Suprapubic skin (tissue), 4 donors: ENCODE measurements around the gene UCN3. TPM values are rescaled to one million over a fixed set of nuclear protein-coding genes. Genes with fewer than 3 reads are reported as not detected.

Source experiments
- DNase-seq, 2 donors: peaks; one replicate each; pipeline ENCODE4 v3.0.0-alpha.2; 2019; ENCODE audit warnings: low spot score in 2 of 2
- H3K27ac ChIP-seq: fragments of 200-600 bp; sonication (generic); one replicate; pipeline ENCODE4 v1.5.1; 2019
- H3K27me3 ChIP-seq: fragments of 200-600 bp; sonication (generic); one replicate; pipeline ENCODE4 v1.5.1; 2019
- H3K36me3 ChIP-seq: fragments of 200-600 bp; sonication (generic); one replicate; pipeline ENCODE4 v1.5.1; 2019
- H3K4me1 ChIP-seq: fragments of 200-600 bp; sonication (generic); one replicate; pipeline ENCODE4 v1.5.1; 2019
- H3K4me3 ChIP-seq: fragments of 200-600 bp; sonication (generic); one replicate; pipeline ENCODE4 v1.5.1; 2019; ENCODE audit warnings: mild to moderate bottlenecking
- H3K9me3 ChIP-seq: fragments of 200-600 bp; sonication (generic); one replicate; pipeline ENCODE4 v1.5.1; 2019
- EP300 ChIP-seq: sonication (generic); formaldehyde crosslinking; IDR thresholded peaks from one replicate; pipeline ENCODE4 v1.6.1; 2017; ENCODE audit warnings: antibody characterized with exemption
- POLR2A ChIP-seq, 2 donors: fragments of 450-650 bp; IDR thresholded peaks; one replicate each; pipeline ENCODE4 v1.6.1; 2017; ENCODE audit warnings: antibody characterized with exemption in 2 of 2, mild to moderate bottlenecking in 2 of 2, moderate library complexity in 2 of 2
- POLR2AphosphoS5 ChIP-seq, 3 donors: sonication (generic); formaldehyde crosslinking; IDR thresholded peaks; one replicate each; pipeline ENCODE4 v1.6.1; 2017; ENCODE audit warnings: antibody characterized with exemption in 3 of 3
- WGBS: methylation state at CpG from one replicate; pipeline ENCODE4 v1.1.5; 2018; 5-methylcytosine and 5-hydroxymethylcytosine counted together
- total RNA-seq, 4 donors: library from RNA; depleted of rRNA; stranded (reverse); fragments of >200 nt; gene quantifications; one replicate each; pipeline ENCODE4 v1.1.0, GENCODE V29; 2016
- TF ChIP-seq, protein P1 (sequence below), 2 donors: fragments of 200-600 bp in 1 of 2; fragments of 450-650 bp in 1 of 2; sonication (generic) in 1 of 2; IDR thresholded peaks; one replicate each; pipeline ENCODE4 v1.5.1; 2016 to 2019; ENCODE audit warnings: antibody characterized with exemption in 2 of 2, mild to moderate bottlenecking in 1 of 2, moderate library complexity in 1 of 2

The UCN3 gene
- total RNA-seq, 4 donors from 2014 or later: not detected

DNA sequence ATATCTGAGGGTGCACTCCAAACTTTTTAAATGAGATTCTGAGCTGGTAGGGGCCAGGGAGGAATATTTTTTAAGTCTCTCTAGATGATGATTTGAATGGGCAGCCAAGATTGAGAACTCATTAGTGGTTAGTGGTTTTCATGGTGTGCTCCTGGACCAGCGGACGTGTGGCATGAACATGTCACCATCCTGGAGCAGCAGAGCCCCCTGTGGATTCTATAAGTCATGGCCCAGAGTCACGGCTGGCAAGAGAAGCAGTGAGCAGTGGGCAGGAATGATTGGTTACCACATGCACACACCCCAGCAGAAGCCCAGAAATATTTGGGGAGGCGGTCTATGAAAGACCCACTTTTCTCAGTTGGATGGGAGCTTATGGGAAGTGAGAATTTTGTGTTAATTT is 21.2 kb upstream of the UCN3 start:
- 78% methylated on average over 4 of the region's 4 CpGs for WGBS

DNA sequence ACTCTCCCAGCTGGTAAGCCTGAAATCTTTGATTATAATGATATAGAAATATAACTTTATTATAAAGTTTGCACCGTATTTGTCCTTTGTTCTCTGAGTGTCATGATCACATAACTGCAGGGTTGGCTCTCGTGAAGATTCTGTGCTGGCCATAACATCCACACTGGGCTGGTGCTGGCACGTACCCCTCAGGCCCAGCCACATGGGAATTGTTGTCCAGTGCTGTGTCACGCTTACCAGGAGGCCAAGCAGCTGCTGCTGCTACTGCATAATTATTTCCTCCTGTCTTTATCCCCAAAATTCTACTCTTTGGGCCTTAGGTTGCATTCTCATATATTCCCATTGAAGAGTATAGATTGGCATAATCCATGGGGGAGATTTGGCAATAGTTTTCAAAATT is 20.8 kb upstream of the UCN3 start:
- H3K27me3 ChIP-seq: no peaks in the 10 kb centered on the region
- H3K27ac ChIP-seq: no peak overlapping the region
- no peak for DNase-seq
- TF ChIP-seq POLR2A (IDR thresholded peaks at IDR 0.05) (no peak), POLR2AphosphoS5 (IDR thresholded peaks at IDR 0.05) (no peak)
- H3K4me3 ChIP-seq: no peak overlapping the region
- H3K36me3 ChIP-seq: no peaks in the 10 kb centered on the region
- WGBS: 78% methylated on average over 4 of the region's 4 CpGs
- H3K4me1 ChIP-seq: no peaks in the 10 kb centered on the region
- no peaks in the 10 kb centered on the region for H3K9me3 ChIP-seq

More for the DNA sequence above, 21.2 kb upstream of the UCN3 start:
- Histone ChIP-seq H3K27me3 (no peaks in the 10 kb centered on the region), H3K27ac (no peak overlapping the region), H3K4me3 (no peak overlapping the region), H3K4me1 (no peaks in the 10 kb centered on the region), H3K9me3 (no peaks in the 10 kb centered on the region), H3K36me3 (no peaks in the 10 kb centered on the region)
- DNase-seq: no peak
- TF ChIP-seq POLR2A (IDR thresholded peaks at IDR 0.05) (no peak), POLR2AphosphoS5 (IDR thresholded peaks at IDR 0.05) (no peak), EP300 (no peak)
- TF ChIP-seq, protein P1, sequence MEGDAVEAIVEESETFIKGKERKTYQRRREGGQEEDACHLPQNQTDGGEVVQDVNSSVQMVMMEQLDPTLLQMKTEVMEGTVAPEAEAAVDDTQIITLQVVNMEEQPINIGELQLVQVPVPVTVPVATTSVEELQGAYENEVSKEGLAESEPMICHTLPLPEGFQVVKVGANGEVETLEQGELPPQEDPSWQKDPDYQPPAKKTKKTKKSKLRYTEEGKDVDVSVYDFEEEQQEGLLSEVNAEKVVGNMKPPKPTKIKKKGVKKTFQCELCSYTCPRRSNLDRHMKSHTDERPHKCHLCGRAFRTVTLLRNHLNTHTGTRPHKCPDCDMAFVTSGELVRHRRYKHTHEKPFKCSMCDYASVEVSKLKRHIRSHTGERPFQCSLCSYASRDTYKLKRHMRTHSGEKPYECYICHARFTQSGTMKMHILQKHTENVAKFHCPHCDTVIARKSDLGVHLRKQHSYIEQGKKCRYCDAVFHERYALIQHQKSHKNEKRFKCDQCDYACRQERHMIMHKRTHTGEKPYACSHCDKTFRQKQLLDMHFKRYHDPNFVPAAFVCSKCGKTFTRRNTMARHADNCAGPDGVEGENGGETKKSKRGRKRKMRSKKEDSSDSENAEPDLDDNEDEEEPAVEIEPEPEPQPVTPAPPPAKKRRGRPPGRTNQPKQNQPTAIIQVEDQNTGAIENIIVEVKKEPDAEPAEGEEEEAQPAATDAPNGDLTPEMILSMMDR (IDR thresholded peaks at IDR 0.05): no peak

DNA sequence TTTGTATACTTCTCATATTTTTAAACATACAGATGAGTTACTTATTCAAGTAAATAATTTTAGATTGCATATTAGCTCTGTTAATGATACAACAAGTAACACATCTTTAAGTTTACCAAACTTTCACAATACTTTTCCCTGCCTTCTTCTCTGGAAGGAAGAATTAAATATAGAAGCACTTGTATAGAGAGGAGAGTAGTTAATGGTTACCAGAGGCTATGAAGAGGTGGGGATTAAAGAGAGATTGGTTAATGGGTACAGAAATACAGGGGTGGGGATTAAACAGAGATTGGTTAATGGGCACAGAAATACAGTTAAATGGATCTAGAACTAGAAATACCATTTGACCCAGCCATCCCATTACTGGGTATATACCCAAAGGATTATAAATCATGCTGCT is 20.0 kb upstream of the UCN3 start:
- DNase-seq: no peak
- H3K36me3 ChIP-seq: no peaks in the 10 kb centered on the region
- H3K4me1 ChIP-seq: no peaks in the 10 kb centered on the region
- no peak overlapping the region for H3K4me3 ChIP-seq
- TF ChIP-seq EP300: no peak
- TF ChIP-seq POLR2AphosphoS5 (IDR thresholded peaks at IDR 0.05): no peak
- TF ChIP-seq, protein P1 (IDR thresholded peaks at IDR 0.05): no peak
- TF ChIP-seq POLR2A (IDR thresholded peaks at IDR 0.05): no peak
- no peaks in the 10 kb centered on the region for H3K27me3 ChIP-seq
- H3K27ac ChIP-seq: no peak overlapping the region
- no peaks in the 10 kb centered on the region for H3K9me3 ChIP-seq

DNA sequence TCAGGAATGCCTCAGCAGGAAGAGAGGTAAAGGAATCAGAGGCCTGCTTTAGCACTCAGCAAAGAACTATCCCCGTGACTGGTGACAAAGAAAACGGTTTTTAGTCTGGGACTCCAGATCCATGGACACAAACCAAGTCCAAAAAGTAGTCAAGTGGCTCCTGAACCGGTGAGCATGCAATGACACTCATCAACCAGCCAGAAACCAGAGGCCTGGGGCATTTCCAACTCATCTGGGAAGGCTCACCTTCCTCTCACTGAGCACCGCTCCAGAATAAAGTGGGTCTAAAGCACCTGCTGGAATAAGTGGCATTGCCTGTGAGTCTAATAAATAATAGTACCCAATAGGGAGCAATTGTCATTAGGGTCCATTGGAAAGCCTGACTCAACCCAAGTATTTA is 17.9 kb upstream of the UCN3 start:
- no peaks in the 10 kb centered on the region for H3K9me3 ChIP-seq
- DNase-seq: no peak
- TF ChIP-seq EP300 (no peak), POLR2AphosphoS5 (IDR thresholded peaks at IDR 0.05) (no peak), POLR2A (IDR thresholded peaks at IDR 0.05) (no peak)
- TF ChIP-seq, protein P1 (IDR thresholded peaks at IDR 0.05): no peak
- no peaks in the 10 kb centered on the region for H3K36me3 ChIP-seq
- no peak overlapping the region for H3K27ac ChIP-seq
- H3K4me3 ChIP-seq: no peak overlapping the region
- no peaks in the 10 kb centered on the region for H3K4me1 ChIP-seq
- H3K27me3 ChIP-seq: no peaks in the 10 kb centered on the region
- 78% methylated on average over 4 of the region's 4 CpGs for WGBS

DNA sequence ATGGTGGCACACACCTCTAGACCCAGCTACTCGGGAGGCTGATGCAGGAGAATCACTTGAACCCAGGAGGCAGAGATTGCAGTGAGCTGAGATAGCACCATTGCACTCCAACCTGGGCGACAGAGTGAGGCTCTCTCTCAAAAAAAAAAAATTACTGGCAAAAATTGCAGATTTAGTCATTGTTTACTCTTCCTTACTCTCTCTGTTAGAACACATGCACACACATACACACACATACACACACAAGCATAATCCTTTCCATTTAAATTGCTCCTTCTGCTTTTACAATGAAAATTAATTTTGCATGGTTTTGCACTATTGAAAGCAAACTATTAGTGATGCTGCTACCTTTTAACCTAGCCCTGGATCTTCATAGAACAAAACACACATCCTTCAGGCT is 15.4 kb upstream of the UCN3 start:
- H3K36me3 ChIP-seq: no peaks in the 10 kb centered on the region
- no peaks in the 10 kb centered on the region for H3K9me3 ChIP-seq
- TF ChIP-seq, protein P1 (IDR thresholded peaks at IDR 0.05): no peak
- no peak for TF ChIP-seq POLR2AphosphoS5 (IDR thresholded peaks at IDR 0.05)
- no peak for TF ChIP-seq EP300
- no peak for TF ChIP-seq POLR2A (IDR thresholded peaks at IDR 0.05)
- no peak for DNase-seq
- no peak overlapping the region for H3K4me3 ChIP-seq
- H3K27me3 ChIP-seq: no peaks in the 10 kb centered on the region
- no peak overlapping the region for H3K27ac ChIP-seq
- WGBS: 71% methylated on average over 2 of the region's 2 CpGs
- no peaks in the 10 kb centered on the region for H3K4me1 ChIP-seq

DNA sequence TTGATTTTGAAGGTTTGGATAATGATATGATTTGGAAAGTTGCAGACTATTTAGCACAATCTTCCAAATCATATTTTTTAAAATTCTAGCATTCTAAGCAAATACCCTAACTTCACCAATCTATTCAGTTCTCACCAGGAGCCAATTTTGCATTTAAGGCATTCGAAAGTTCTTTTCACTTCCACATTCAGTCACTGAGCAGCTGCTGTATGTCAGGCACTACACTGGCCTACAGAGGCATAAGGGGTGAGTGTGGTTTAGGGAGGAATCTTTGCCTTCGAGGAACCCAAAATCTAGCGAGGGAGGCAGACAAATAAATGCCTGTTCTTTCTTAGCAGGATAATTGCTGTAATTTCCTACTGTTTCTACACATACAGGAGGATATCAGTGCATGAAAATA is 10.7 kb upstream of the UCN3 start:
- 63% methylated on average over 3 of the region's 3 CpGs for WGBS
- H3K27me3 ChIP-seq: no peaks in the 10 kb centered on the region
- no peaks in the 10 kb centered on the region for H3K4me1 ChIP-seq
- DNase-seq: no peak
- no peak overlapping the region for H3K4me3 ChIP-seq
- no peak overlapping the region for H3K27ac ChIP-seq
- H3K36me3 ChIP-seq: no peaks in the 10 kb centered on the region
- TF ChIP-seq POLR2A (IDR thresholded peaks at IDR 0.05): no peak
- TF ChIP-seq, protein P1 (IDR thresholded peaks at IDR 0.05): no peak
- TF ChIP-seq EP300: no peak
- TF ChIP-seq POLR2AphosphoS5 (IDR thresholded peaks at IDR 0.05): no peak
- no peaks in the 10 kb centered on the region for H3K9me3 ChIP-seq
